NCI-H2107 treated with DMSO at 0.1 percent for 48 hours (cell line): ENCODE measurements around the gene DOCK4.

ENCODE experiments used
- DNase-seq: peaks from one replicate; lab custom pipeline; 2025; ENCODE audit not compliant: unreplicated experiment; lab: John Stamatoyannopoulos, UW

The DOCK4 gene

DNA sequence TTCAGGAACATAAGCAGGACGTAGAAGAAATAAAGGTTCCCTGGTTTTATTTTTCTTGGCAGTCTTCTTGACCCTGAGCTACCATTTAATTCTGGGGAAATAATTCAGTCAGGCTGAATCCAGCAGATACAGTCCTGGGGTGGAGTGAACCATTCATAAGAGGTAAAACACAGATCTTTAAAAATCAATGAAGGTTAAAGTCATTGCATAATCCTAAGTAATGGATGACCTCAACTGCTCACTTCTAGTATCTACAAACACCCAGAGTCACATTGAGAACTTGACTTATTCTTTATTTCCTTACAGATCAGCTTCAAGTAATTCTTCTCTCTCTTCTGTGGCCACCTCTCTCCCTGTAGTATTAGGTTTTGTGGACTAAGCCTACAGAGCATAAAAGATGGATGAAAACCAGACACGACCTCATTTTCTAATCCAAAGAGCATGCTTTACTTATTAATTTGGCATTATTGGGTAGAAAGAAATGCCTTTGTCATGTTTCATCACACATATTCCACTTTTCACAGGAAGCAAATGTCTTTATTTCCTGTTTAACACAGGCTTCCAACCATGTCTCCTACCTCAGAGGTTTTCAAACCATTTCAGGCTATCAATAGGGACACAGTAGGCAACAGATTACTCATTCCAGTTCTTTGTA, 461.6 kb downstream of the DOCK4 start:
- no peak for DNase-seq

GRCh38 chr7:111743244-111743847, 462.9 kb downstream of the DOCK4 start:
- no peak for DNase-seq

DNA sequence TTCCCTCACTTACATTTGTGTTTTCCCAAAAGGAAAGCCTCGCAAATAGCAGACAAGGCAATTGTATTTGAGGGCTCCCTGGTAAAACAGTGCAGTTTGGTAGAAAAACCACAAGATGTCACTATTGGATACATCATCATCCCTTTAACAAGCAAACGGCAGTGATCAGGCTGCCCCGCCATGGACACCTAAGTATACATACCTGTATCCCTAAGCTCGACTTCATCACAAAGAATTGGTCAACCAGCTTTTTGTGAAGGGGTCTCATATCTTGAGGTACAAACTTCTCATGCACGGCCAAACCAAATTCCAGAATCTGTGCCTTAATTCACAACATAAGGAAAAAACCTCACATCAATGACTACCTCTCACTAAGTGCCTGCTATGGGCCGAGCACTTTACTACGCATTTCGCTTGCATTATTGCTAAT, 464.4 kb downstream of the DOCK4 start:
- peak; percentile 78 for DNase-seq

- DNase-seq, result no peak
Observed at GRCh38 chr7:111740942-111741341, 465.3 kb downstream of the DOCK4 start.

- no peak for DNase-seq
Observed at GRCh38 chr7:111736552-111736874, 469.7 kb downstream of the DOCK4 start.

DNA sequence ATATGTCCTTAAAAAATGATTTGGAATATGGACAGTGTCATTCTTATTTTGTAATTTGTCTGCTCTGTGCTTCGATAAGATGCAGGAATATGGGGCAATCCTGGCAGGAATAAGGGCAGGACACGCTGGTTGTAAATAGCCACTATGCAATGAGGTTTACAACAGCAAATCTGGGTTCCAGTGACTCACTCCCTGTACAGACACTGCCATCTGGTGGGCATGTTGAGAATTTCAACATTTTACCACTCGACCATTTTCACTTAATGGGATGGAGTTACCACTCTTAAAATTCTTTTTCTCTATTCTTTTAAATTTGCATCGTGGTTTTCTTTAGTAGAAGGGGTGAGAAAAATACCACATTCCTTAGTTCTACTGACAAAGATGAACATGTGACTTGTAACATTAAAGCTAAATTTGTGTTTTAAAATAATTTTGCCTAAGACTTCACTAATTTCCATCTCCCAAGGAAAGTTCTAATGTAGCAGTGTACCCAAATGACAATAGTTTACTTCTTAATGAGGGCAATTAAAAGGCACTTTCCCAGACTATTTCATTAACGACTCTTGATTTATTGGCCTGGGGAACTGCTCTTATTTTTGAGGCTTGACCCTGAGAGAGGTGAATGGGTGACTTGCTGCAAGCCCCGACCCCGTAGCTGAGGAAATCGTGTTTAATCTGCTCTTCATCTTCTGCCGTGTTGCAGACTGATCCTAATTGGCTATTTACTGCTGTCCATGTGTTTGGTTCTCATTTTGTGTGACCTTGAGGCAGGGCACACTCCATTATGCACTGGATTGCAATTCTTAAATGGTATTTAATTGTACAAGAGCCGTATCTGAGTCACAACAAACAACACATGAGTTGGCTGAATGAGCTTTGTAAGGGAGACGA, 470.3 kb downstream of the DOCK4 start:
- DNase-seq, result peak; percentile 71

- no peak for DNase-seq
Observed at GRCh38 chr7:111734954-111735660, 471.1 kb downstream of the DOCK4 start.

GRCh38 chr7:111732923-111733322, 473.3 kb downstream of the DOCK4 start:
- DNase-seq, result no peak

- peak; percentile 17 for DNase-seq
Observed at GRCh38 chr7:111730476-111731300, 475.5 kb downstream of the DOCK4 start.

GRCh38 chr7:111730057-111730456, 476.1 kb downstream of the DOCK4 start:
- DNase-seq, result no peak

DNA sequence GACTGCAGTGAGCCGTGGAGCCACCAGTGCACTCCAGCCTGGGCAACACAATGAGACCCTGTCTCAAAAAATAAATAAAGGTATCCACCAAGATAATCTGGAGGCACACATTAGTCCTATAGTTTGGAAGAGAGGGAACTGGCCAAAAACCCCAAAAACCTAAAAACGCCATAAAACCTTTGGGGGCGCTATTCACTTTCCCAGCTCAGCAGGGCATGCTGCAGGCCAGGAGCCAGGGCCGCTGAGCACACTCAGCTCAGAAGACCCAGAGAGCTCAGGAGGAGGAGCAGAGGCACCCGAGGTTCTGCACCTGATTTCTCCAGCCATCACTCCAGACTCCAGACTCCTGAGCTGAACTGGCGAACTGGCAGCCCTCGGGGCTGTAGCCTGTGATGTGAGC, 476.7 kb downstream of the DOCK4 start:
- DNase-seq, result no peak

GRCh38 chr7:111728635-111728995, 477.6 kb downstream of the DOCK4 start:
- DNase-seq, result no peak

- no peak for DNase-seq
Observed at GRCh38 chr7:111727905-111728634, 478.1 kb downstream of the DOCK4 start.

DNA sequence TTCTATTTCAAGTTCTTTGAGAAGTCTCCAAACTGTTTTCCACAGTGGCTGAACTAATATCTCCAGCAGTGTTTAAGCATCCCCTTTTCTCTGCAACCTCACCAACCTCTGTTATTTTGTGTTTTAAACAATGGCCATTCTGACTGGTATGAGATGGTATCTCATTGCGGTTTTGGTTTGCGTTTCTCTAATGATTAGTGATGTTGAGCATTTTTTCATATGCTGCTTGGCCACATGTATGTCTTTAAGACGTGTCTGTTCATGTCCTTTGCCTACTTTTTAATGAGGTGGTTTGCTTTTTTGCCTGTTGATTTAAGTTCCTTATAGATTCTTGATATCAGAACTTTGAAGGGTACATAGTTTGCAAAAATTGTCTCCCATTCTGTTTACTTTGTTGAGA, 487.3 kb downstream of the DOCK4 start:
- DNase-seq, result no peak

- no peak for DNase-seq
Observed at GRCh38 chr7:111711426-111712065, 494.7 kb downstream of the DOCK4 start.

GRCh38 chr7:111710839-111711380, 495.3 kb downstream of the DOCK4 start:
- no peak for DNase-seq

DNA sequence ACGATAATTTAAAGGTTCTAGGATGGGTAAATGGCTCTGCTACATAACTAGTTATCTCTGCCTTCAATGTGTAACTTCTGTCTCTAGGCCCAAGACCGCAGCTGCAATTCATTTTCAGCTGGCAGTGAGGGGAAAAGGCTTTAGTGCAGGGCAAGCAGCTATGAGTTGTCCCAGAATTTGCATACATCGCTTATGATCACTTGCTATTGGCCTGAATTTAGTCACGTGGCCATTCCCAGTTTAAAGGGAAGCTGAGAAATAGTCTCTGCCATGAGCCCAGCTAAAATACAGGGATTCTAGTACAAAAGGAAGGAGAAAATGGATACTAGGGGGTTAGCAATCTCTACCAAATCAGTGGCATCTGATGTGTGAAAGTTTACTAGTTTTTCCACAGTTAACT, 498.1 kb downstream of the DOCK4 start:
- DNase-seq, result no peak

- no peak for DNase-seq
Observed at GRCh38 chr7:111705807-111706206, 500.4 kb downstream of the DOCK4 start.

DNA sequence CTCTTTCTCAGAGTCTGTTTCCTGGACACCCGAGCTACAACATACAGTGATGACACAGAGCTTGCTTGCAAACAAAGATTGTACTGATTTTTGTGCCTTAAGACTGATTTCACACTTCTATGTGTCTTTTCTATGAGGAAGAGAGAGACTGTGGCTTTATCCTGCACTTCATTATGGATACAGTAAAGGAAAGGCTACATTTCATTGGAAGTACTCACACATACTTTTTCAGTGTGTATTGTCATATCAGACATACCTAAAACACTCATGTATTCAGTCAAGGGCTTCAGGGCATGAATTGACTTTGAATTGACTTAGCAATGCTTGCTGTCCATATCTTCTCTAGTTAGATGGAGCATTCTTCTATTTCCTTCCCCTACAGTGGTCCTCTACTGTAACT, 508.4 kb downstream of the DOCK4 start:
- DNase-seq, result no peak
